Stimulated activated CD8-positive, alpha-beta memory T cell treated with anti-CD3 and anti-CD28 coated beads, Interleukin-12 subunit alpha, Interleukin-12 subunit beta, amount 100 ng/mL, for 4 hours (primary cell): Measurements from ENCODE around the gene TUBA1B.
"Not testable (repeated sequence)": the region's sequence is repeated elsewhere in the genome, so short reads cannot be mapped to it uniquely, and the experiment has no call there.

Experiments used
- DNase-seq: peaks from one replicate; pipeline ENCODE4 v3.0.0-alpha.2; 2020; ENCODE audit warnings: low read depth

TUBA1B gene

DNA sequence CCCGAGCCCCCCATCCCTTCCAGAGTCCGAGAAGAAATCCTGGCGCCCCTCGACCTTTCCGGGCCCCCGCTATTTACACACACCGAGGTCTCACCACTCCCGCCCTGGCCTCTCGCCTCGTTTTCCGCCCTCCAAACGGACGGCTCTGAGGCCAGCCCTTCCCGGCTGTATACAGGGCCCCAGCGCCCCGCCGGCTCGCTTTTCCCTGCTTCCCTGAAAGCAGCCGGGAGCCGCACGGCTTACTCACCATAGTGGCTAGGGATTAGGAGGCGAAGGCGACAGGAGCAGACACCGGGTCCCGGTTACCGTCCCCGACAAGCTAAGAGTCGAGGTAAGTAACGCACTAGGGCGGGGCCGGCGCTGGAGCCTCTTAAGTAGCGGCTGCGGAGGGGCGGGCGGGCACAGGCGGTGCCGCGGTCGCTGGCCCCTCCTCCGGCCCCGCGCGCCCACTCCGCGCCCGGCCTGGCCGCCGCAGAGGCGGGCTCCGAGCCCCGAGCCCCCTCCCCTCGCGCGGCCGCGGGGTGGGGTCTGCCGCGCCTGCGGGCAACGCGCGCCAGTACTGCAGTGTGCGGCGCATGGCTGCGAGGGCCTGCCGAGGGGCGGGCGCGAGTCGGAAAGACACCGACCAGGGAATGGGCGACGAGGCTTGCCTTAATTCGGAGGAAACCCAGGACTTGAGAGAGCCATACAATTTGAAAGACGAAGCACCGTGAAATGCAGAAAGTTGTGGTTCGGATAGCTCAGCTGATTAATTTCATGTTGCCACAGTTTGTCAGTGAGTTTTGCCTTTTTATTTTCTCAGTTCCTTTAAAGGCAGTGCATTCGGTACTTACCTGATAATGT, at the start of gene TUBA1B:
Gene TUBA1B, minus strand, starts transcription at position 345 of the 843 bp plus-strand sequence. Its CDS starts 95 bp downstream, at position 250.
- DNase-seq, result peak; percentile 84

DNA sequence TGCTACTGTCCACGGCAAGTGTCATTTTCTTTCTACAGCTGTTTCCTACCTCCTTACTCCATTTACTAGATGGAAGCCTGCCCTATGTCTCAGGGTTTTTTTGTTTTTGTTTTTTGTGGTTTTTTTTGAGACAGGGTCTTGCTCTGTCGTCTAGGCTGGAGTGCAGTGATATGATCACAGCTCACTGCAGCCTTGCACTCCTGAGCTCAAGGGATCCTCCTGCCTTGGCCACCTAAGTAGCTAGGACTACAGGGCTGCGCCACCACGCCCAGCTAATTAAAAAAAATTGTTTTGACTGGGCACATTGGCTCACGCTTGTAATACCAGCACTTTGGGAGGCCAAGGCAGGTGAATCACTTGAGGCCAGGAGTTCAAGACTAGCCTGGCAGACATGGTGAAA, 43.0 kb upstream of the TUBA1B start:
- DNase-seq, result no peak

DNA sequence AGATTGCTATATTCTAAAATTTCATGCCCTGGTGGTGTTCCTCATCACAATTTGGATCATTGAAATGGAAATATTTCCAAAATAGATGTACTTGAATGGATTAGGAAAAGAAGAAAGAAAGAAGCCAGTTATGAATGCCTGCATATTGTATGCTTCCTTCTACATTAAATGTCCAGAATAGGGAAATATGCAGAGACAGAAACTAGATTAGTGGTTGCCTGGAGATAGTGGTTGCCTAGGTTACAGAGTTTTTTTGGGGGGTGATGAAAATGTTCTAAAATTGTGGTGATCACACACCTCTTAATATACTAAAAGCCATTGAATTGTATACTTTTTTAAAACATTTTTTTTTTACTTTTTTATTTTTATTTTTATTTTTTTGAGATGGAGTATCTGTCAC, 39.7 kb upstream of the TUBA1B start:
- DNase-seq, result no peak

DNA sequence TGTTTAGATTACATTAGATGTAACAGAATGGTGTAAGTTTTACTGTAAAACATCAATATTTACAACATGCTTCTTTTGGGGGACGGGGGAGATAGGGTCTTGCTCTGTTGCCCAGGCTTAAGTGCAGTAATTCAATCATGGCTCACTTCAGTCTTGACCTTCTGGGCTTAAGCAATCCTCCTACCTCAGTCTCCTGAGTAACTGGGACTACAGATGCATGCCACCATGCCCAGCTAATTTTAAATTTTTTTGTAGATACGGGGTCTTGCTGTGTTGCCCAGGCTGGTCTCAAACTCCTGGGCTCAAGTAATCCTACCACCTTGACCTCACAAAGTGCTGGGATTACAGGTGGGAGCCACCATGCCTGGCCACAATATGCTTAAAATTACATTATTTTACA, 33.9 kb upstream of the TUBA1B start:
- no peak for DNase-seq

DNA sequence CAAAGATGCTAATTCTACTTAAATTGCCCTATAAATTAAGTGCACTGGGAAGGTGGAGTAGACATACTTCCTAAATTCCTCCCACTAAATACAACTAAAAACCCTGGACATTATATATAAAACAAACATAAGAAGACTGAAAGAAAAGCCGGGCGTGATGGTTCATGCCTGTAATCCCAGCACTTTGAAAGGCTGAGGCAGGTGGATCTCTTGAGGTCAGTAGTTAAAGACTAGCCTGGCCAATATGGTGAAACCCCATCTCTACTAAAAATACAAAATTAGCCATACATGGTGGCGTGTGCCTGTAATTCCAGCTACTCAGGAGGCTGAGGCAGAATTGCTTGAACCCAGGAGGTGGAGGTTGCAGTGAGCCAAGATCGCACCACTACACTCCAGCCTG, 30.7 kb upstream of the TUBA1B start:
- not testable (repeated sequence) for DNase-seq

DNA sequence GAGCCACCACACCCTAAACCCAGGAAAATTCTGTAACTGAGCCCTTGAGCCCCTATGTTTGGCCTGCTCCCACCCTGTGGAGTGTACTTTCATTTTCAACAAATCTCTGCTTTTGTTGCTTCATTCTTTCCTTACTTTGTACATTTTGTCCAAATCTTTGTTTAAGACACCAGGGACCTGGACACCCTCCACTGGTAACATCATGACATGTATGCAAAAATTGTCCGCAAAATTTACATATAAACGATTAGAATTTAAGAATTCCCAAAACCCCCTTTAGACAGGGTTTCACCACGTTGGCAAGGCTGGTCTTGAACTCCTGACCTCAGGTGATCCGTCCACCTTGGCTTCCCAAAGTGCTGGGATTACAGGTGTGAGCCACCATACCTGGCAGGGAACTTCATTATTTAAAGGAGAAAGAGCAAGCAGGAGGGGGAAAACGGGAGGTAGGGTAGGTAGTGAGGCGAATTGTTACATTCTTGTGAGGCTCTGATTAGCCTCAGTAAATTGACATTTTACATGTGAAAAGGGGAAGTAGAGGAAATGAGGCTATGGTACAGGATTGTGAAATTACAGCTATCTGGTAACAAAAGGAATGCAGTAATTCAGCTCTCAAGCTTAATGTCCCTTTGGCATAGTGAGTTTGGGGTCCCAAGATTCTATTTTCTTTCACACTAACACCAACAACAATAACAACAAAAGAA, 30.0 kb upstream of the TUBA1B start:
- DNase-seq, result no peak

DNA sequence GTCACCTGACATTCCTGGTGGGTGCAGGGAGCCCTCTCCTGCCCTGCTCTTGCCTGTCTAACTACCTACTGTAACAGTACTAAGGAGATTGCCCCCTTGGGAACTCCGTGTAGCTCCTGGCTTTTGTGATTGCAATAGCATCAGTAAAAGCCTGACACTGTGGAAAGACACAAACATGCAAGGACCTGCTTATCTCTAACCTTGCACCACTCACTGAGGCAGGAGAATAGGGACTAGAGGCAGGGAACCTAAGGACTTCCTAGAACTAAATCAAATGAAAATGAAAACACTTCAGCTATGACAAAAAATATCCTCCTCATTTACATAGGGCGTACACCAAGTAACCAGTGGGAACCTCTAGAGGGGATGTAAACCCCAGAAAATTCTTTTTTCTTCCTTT, 29.2 kb upstream of the TUBA1B start:
- DNase-seq, result no peak

DNA sequence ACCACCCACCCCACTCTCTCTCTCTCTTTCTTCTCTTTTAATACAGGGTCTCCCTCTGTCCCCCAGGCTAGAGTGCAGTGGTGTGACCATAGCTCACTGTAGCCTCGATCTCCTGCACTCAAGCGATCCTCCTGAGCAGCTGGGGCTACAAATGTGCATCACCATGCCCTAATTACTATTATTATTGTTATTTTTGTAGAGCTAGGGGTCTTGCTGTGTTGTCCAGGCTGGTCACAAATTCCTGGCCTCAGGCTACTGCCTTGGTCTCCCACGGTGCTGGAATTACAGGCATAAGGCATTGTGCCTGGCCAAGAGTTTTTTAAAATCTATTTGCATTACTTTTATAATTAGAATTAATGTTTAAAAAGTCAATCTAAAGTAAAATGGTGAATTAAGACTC, 23.0 kb upstream of the TUBA1B start:
- DNase-seq, result no peak

DNA sequence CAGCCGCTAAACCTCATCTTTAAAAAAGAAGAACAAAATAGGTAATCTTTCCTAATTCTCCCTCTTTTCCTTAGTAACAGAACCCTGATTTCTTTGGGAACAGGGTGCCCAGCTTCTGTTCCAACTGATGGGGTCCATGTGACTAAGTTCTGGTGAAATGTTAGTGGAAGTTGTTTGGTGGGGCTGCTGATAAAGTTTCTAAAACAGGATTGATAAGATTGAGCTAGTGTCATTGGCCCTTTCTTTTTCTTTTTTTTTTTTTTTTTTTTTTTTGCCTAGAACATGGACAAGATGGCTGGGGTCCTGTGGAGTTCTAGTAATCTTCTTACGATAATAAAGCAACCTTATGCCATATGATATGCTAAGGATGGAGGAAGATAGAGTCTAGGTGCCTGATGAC, 16.2 kb upstream of the TUBA1B start:
- no peak for DNase-seq

DNA sequence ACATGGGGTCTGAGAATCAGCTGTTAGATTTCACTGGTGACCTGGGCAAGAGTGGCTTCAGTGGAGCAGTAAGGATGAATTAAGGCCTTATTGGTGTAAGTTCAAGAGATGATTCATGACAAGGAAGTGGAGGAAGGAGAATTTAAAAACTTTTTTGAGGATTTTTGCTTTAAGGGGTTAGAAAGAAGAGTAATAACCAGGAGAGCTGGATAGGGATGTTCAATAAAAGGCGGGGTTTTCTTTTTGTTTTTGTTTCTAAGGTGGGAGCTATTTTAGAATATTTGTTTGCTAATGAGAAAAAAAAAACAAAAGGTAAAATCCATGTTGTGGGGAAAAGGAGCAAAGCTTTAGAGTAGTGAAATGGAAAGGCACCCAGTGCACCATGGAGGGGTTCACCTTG, 15.2 kb upstream of the TUBA1B start:
- no peak for DNase-seq

DNA sequence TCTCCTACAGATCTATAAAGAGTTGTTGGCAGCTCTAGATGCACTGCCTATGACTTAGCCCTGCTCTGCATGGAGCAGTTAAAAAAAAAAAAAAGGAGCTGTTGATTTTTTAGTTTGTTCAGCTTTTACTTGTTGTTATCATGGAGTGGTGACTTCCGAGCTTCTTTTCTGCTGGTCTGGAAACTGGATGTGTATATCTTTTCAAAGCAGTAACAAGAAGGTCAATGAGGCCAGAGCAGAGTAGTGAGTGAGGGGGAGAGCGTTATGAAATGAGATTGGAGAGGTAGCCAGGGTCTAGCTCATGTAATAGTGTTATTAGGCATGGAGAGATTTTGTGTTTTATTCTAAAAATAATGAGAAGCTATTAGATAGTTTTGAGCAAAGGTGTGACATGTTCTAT, 13.2 kb upstream of the TUBA1B start:
- DNase-seq, result no peak

DNA sequence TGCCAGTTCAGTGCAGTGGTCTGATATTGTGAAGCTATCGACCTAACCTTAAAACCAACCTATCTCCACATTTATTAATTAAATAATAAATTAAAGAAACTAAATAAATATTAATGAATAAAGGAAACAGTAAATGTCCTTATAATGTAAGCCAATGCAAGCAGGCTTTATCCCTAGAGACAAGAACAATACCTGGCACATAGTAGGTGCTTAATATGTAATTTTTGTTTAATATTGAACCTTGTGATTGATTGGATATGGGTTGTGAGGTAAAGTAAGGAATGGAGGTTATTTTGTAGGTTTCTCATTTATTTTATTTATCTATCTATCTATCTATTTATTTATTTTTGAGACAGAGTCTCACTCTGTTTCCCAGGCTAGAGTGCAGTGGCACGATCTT, 7.8 kb upstream of the TUBA1B start:
- no peak for DNase-seq

DNA sequence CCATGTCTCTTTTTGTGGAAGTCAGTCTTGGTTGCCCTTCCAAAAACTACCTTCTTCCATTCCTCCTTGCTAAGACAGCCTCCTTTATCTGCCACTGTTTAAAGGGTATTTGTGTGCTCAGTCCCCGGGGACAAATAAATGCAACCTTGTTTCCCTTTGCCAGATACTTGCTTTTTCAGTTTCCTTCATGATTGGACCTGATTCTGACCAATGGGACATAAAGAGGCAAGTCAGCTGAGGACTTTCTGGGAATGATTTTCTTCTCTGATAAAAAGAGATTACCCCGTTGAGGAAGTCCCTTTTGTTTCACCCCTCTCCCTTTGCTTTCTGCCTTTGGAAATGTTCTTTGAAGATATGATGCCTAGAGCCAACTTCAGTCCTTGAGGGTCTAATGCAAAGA, 7.4 kb upstream of the TUBA1B start:
- no peak for DNase-seq

DNA sequence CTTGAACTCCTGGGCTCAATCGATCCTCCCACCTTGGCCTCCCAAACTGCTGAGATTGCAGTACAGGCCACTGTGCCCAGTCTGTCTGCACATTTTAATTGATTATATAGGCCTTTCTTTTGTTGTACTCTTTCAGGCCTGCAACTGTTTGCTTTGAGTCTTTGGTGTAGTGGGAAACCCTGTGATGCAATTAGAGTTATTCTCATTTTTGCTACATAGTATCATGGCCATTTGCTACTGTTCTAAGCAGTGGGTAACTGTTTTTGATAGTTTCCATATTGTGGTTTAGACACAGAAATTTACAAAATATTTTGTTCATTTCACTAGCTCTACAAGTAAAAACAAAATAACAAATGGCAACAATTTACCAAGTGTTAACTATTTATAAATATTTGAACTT, 6.3 kb upstream of the TUBA1B start:
- DNase-seq, result no peak

DNA sequence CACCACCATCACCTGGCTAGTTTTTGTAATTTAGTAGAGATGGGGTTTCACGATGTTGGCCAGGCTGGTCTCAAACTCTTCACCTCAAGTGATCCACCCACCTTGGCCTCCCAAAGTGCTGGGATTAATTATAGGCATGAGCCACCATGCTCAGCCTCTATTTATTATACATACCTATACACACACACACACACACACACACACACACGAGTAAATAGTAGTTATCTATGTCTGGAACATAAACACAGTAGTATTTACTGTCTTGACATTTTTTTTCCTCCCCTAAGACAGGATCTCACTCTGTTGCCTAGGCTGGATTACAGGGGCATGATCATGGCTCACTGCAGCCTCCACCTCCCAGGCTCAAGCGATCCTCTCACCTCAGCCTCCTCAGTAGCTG, 5.8 kb upstream of the TUBA1B start:
- not testable (repeated sequence) for DNase-seq

DNA sequence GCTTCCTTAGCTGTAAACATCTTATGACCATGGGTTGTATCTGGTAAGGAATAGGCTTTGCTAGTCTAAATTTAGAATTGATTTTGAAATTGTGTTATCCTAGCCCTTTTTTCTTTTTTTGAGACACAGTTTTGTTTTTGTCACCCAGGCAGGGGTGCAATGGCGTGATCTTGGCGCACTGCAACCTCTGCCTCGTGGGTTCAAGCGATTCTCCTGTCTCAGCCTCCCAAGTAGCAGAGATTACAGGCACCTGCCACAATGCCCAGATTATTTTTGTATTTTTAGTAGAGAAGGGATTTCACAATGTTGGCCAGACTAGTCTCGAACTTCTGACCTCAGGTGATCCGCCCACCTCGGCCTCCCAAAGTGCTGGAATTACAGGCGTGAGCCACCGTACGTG, 2.4 kb upstream of the TUBA1B start:
- no peak for DNase-seq

DNA sequence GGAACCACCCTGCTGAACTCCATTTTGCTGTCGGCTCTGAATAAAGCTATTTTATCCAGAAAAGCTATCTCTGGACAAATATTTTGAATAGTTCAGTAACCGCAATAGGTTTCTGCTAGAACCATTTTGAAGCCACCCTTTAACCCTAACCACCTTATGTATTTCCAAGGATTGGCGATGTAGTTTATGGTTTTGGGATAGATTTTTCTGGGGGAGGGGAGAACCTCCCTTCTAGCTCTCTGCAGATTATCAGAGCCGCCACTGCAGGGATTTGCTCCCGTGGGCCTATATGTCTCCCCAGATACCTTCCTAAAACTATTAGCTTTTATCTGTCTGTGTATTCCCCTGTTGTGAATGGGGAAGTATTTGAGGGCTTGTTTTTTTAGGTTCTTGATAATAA, 1.8 kb upstream of the TUBA1B start:
- DNase-seq, result no peak

DNA sequence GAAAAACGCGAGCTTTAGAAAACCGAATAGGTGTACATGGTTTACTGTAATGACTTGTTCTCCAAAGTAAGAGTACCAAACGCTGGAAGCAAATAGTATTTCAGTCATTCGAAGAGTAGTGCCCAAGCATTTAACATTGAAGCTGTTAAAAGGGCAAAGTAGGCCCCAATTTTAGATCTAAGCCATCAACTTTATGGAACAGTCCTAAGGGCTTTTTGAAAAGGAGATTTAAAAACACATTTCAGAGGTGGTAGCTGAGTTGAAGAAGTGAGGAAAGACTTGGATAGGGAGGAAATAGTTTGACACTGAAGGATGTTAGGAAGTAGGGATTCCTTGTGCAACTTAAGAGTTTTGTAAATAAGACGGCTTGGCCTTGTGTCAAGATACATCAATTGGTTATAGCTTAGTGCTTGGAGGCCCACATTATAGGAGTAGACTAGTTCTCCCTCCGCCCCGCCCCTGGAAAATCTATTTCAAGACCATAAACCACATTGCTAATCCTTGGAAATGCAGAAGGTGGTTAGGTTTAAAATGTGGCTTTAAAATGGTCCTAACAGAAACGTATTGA, 783 bp upstream of the TUBA1B start:
- no peak for DNase-seq

DNA sequence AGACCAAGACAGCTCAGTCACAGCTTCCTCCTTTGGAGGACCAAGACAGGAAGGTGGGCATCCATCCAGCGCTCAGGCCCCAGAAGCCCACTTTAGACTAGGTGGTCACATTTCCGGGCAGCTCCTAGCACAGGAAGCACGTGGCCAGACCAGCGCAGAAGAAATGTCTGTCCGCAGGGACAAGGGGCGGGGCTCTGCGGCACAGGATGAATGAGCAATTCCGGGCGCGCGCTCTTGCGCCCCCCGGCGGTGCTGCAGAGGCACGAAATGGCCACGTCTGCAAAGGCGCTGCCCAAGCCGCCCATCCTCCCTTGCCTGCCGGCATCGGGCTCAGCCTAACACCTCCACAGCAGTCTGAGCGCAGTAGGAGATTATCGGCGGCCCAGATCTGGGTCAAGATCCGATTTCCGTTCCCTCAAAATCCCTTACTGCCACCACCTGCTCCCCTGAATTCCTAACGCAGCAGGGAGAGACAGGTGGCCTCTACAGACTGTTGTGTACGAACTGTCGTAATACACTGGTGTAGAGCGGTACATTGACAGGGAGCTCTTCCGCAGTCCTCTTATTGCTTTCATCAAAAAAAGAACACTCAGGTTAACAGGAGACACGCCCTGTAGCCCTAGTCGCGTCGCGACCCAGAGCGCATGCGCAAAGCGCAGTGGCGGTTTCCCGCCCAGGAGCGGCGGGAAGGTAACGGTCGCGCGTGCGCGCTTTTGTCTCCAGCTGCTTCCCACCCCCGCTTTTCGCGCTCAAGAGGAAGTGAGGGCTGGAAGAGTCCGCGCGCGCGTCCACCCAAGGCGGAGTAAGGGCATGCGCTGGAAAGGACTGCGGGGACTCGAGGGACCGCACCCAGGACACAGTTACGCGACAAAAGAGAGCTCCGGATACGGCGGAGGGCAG, 794 bp downstream of the TUBA1B start:
- peak; percentile 85 for DNase-seq

DNA sequence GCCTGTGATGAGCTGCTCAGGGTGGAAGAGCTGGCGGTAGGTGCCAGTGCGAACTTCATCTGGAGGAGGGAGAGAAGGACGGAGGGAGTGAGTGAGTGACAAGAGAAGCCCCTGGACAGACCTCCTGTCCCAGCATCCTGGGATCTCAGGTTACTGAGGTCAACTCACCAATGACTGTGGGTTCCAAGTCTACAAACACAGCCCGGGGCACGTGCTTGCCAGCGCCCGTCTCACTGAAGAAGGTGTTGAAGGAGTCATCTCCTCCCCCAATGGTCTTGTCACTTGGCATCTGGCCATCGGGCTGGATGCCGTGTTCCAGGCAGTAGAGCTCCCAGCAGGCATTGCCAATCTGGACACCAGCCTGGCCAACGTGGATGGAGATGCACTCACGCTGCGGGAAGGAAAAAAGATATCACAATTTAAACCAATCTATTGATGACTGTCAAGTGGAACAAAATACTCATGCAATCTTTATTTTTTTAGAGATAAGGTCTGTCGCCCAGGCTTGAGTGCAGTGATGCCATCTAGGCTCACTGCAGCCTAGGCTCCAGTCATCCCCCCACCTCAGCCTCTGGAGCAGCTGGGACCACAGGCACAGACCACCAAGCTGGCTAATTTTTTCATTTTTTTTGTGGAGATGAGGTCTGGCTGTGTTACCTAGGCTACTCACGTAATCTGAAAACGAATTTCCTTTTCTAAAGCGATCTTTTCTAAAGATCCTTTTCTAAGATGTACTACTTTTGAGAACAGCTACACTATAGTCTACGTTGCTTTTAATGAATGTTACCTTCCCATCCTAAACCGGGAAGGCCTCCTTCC, 1.7 kb downstream of the TUBA1B start:
- no peak for DNase-seq

DNA sequence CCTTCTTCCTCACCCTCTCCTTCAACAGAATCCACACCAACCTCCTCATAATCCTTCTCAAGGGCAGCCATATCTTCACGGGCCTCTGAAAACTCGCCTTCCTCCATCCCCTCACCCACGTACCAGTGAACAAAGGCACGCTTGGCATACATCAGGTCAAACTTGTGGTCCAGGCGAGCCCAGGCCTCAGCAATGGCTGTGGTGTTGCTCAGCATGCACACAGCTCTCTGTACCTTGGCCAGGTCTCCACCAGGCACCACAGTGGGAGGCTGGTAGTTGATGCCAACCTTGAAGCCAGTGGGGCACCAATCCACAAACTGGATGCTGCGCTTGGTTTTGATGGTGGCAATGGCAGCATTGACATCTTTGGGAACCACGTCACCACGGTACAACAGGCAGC, 3.2 kb downstream of the TUBA1B start:
- DNase-seq, result not testable (repeated sequence)
